Measurements from ENCODE around the gene SLC38A6.

DNA sequence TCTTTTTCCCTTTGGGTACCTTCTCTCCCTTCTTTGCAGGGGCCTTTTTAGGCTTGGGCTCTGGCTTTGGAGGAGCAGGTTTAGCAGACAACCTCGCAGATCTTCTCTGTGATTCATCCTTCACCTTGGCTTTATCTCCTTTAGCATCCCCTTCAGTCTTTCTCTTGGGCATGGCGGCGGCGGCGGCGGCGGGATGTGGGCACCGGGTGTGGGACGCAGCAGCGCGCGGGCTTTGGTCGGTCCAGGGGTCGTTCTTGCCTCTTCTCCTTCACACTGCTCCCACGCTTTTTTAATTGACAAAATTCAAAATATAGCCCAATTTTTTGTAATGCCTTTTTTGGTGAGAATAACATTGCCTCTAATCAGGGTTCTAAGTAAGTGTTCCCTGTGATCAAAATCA, 8.8 kb upstream of the SLC38A6 start:
- TF ChIP-seq MAFK (IDR thresholded peaks at IDR 0.05; ENCODE audit: low read depth, low read length): no peak
- no peak for TF ChIP-seq RNF2 (IDR thresholded peaks at IDR 0.05; ENCODE audit: borderline replicate concordance, low read depth, low read length, missing control alignments, poor library complexity, severe bottlenecking)
- TF ChIP-seq, protein P1, sequence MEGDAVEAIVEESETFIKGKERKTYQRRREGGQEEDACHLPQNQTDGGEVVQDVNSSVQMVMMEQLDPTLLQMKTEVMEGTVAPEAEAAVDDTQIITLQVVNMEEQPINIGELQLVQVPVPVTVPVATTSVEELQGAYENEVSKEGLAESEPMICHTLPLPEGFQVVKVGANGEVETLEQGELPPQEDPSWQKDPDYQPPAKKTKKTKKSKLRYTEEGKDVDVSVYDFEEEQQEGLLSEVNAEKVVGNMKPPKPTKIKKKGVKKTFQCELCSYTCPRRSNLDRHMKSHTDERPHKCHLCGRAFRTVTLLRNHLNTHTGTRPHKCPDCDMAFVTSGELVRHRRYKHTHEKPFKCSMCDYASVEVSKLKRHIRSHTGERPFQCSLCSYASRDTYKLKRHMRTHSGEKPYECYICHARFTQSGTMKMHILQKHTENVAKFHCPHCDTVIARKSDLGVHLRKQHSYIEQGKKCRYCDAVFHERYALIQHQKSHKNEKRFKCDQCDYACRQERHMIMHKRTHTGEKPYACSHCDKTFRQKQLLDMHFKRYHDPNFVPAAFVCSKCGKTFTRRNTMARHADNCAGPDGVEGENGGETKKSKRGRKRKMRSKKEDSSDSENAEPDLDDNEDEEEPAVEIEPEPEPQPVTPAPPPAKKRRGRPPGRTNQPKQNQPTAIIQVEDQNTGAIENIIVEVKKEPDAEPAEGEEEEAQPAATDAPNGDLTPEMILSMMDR (IDR thresholded peaks at IDR 0.05; ENCODE audit: control extremely low read depth in 1 of 3, insufficient read depth in 1 of 3, low read depth in 1 of 3, low read length in 3 of 3): no peak
- no peak for TF ChIP-seq KDM1A (IDR thresholded peaks at IDR 0.05; ENCODE audit: borderline replicate concordance, low read length)
- no peak for TF ChIP-seq EP300 (IDR thresholded peaks at IDR 0.05; ENCODE audit: borderline replicate concordance in 1 of 2, low read depth in 2 of 2, low read length in 2 of 2)
- no peak for TF ChIP-seq POLR2A (IDR thresholded peaks at IDR 0.05; ENCODE audit: control extremely low read depth in 1 of 2, low read depth in 2 of 2, low read length in 2 of 2)
- no peak for TF ChIP-seq E2F6 (IDR thresholded peaks at IDR 0.05)
- no peak for TF ChIP-seq CEBPB (IDR thresholded peaks at IDR 0.05; ENCODE audit: low read depth, low read length)
- TF ChIP-seq TCF12 (IDR thresholded peaks at IDR 0.05; ENCODE audit: low read depth, low read length): no peak
- no peak for TF ChIP-seq EZH2 (IDR thresholded peaks at IDR 0.05; ENCODE audit: low read depth, low read length, severe bottlenecking)
- no peak for TF ChIP-seq TAF1 (IDR thresholded peaks at IDR 0.05; ENCODE audit: low read depth, low read length)
- TF ChIP-seq RFX5 (IDR thresholded peaks at IDR 0.05; ENCODE audit: borderline replicate concordance, low read depth, low read length): no peak
- TF ChIP-seq GABPA (IDR thresholded peaks at IDR 0.05; ENCODE audit: borderline replicate concordance, insufficient read depth, low read length): no peak
- TF ChIP-seq, protein P2, sequence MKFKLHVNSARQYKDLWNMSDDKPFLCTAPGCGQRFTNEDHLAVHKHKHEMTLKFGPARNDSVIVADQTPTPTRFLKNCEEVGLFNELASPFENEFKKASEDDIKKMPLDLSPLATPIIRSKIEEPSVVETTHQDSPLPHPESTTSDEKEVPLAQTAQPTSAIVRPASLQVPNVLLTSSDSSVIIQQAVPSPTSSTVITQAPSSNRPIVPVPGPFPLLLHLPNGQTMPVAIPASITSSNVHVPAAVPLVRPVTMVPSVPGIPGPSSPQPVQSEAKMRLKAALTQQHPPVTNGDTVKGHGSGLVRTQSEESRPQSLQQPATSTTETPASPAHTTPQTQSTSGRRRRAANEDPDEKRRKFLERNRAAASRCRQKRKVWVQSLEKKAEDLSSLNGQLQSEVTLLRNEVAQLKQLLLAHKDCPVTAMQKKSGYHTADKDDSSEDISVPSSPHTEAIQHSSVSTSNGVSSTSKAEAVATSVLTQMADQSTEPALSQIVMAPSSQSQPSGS (IDR thresholded peaks at IDR 0.05; ENCODE audit: low read length): no peak
